ENCODE results near the gene CNOT11.
"Not testable (repeated sequence)": the region's sequence is repeated elsewhere in the genome, so short reads cannot be mapped to it uniquely, and the experiment has no call there.

CNOT11 gene

GRCh38 chr2:101248756-101249155, 3.9 kb upstream of the CNOT11 start:
- peak; percentile 46 for DNase-seq

DNA sequence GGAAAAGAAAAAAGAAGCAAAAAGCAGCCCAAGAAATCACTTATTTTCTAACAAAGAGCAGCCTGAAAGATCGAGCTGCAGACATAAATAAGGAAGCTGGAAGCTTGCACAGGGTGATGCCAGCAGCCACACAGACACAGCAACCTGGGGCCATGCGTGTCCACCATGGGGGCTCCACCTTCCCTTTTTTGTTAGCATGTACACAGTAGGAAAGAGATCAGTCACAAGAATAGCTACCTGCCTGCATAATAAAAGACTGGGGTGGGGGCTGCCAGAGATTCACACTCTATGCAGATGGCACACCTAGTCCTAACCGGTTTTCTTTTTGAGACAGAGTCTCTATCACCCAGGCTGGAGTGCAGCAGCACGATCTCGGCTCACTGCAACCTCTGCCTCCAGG, 2.9 kb upstream of the CNOT11 start:
- DNase-seq = peak; percentile 8

DNA sequence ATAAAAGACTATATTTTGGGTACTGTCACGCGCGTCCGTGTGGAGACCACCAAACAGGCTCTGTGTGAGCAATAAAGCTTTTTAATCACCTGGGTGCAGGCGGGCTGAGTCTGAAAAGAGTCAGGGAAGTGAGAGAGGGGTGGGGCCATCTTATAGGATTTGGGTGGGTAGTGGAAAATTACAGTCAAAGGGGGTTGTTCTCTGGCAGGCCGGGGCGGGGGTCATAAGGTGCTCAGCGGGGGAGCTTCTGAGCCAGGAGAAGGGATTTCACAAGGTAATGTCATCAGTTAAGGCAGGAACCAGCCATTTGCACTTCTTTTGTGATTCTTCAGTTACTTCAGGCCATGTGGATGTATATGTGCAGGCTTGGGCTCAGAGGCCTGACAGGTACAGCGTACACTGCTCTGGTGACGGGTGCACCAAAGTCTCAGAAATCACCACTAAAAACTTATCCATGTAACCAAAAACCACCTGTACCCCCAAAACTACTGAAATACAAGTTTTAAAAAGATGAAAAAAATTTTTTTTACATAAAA, 1.4 kb upstream of the CNOT11 start:
- not testable (repeated sequence) for DNase-seq

- DNase-seq = no peak
Observed at GRCh38 chr2:101251844-101252407, 760 bp upstream of the CNOT11 start.

DNA sequence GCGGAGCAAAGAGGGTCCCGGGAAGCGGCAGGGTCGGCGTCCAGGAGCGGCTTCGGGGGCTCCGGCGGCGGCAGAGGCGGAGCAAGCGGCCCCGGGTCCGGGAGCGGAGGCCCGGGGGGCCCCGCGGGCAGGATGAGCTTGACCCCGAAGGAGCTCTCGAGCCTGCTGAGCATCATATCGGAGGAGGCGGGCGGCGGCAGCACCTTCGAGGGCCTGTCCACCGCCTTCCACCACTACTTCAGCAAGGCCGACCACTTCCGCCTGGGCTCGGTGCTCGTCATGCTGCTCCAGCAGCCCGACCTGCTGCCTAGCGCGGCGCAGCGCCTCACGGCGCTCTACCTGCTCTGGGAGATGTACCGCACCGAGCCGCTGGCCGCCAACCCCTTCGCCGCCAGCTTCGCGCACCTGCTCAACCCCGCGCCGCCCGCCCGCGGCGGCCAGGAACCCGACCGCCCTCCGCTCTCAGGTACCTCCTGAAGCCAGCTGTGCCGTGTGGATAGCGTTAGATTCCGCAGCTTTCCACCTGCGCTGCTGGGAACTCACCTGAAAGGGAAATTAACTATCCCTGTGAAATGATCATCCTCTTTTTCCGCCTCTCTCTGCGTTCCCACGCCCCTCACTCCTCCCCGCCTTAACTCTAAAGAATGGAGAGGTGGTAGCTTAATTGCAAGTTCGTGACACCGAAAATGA, 472 bp downstream of the CNOT11 start:
- DNase-seq = peak; percentile 51

DNA sequence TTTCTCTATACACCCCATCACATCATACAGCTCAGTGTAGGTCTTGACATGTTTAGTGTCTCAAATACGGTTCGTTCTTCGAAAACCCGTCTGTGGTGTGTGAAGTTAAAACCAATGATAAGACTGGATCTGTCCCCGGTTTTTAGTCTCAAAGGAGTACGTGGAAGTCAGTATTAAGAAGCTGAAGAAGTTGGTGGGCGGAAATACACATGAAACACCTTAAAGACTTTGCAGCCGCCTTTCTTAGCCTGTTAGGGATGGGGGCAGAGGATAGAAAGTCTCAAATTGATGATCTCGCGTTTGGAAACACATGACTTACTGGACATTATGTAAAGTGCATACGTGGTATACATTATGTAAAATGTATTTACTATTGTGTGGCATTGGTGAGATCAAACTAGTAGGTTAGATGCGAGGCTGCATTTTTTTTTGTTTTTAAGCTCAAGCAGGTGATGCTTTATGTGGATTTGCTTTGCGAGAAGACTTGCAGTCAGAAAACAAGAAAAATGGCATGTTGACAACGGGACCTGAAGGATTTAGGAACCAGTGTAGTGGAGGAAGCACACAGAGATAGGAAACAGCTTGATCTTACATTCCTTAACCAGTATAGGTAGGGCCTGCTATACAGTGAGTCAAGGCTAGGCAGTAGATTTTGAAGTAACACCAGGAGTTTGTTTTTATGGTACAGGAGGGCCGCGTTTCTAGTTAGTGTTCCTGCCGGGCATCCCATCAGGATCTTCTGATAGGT, 1.2 kb downstream of the CNOT11 start:
- no peak for DNase-seq

- DNase-seq = peak; percentile 15
Observed at GRCh38 chr2:101255501-101255900, 2.8 kb downstream of the CNOT11 start.

DNA sequence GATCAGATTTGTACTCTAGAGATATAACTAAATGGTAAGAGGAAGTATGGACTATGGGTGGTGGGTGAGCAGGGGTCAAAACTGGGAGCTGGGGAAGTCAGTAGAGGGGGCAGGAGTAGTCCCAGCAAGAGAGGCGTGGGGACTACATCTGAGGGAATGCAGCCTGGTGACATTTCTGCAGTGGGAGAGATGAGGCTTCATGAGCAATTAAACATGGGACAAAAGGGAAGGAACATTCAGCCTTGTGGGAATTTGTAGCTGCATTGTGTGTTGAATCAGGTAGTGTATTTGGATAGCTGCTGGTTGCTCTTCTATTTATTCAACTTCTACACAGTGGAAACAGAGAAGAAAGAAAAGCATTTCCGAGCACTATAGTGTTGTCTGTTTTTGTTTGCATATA, 3.6 kb downstream of the CNOT11 start:
- no peak for DNase-seq

DNA sequence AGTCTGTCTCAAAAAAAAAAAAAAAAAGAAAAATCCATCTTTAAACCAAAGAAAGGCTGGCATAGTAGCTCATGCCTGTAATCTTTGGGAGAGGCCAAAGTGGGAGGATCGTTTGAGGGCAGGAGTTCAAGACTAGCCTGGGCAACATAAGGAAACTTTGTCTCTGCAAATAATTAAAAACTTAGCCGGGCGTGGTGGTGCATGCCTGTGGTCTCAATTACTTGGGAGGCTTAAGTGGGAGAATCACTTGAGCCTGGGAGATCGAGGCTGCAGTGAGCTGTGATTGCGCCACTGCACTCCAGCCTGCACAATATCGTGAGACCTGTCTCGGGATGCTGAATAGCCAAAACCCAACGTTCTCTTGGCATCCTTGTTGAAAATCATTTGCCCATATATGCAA, 6.1 kb downstream of the CNOT11 start:
- no peak for DNase-seq

GRCh38 chr2:101262142-101262541, 9.5 kb downstream of the CNOT11 start:
- no peak for DNase-seq

GRCh38 chr2:101263377-101263800, 10.7 kb downstream of the CNOT11 start:
- no peak for DNase-seq

DNA sequence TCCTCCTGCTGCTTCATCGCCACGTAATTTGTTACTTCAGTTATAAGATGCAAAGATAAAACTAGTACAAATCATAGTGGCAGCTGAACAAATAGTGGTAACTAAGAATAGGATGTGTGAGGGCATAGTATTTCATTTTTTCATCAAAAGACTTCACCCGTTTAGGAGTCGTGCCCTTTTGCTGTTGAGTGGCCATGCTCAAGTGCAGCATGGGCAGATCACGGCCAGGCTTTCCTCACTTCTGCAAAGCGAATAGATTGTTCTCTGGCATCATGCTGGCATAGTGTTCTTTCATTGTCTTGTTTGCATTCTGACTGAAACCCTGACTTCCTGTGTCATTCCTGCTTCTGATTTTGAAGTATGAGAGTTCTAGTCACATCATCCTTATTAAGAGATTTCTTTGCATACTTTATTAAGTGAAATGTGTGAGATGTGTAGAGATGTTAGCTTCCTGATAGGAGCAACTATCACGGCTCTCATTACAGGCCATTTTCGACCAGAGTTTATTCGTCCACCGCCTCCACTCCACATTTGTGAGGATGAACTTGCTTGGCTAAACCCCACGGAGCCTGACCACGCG, 11.8 kb downstream of the CNOT11 start:
- DNase-seq = no peak

- no peak for DNase-seq
Observed at GRCh38 chr2:101265893-101266499, 13.3 kb downstream of the CNOT11 start.

- peak; percentile 50 for DNase-seq
Observed at GRCh38 chr2:101267671-101268656, 15.3 kb downstream of the CNOT11 start.

DNA sequence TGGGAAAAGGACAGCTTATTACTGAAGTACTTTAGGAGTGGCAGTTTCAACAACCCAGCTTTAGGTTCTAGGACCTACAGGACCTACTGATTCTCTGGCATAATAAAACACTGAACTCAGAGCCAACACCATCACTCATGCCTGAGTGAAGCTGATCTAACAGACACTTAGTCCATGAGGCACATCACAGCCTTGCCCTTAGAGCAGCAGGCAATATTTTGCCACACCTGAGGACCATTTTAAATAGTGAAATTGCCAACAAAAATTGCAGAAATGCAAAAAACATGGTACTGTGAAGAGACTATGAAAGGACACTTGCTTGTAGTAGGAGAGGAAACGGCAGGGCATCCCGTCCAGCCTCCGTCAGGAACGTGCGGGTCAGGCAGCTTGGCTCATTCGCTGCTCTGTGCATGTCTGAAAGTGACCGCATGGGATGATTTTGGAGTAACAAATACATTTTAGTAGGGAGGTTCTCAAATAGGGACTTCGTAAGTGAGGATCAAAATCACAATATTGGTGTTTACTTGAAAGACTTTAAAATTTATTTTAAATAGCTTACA, 18.1 kb downstream of the CNOT11 start:
- DNase-seq = no peak

- DNase-seq = no peak
Observed at GRCh38 chr2:101272045-101272784, 19.5 kb downstream of the CNOT11 start.

DNA sequence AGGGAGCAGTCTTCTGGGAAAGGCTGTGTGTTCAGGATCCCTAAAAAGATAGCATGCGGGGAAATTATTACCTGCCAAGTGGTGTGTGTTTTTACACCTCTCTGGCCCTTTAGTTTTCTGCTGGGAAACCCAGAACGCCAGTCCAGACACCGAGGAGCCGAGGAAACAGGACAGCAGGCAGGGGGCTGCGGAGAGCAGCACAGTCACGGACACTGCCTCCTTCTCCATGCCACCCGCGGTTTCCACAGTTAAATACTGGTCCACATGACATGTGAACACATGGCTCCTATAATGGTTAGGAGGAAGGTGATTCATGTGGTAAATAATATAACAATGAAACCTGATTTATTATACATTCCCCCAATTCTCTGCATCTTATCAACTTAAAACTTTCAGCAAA, 20.4 kb downstream of the CNOT11 start:
- DNase-seq = no peak

DNA sequence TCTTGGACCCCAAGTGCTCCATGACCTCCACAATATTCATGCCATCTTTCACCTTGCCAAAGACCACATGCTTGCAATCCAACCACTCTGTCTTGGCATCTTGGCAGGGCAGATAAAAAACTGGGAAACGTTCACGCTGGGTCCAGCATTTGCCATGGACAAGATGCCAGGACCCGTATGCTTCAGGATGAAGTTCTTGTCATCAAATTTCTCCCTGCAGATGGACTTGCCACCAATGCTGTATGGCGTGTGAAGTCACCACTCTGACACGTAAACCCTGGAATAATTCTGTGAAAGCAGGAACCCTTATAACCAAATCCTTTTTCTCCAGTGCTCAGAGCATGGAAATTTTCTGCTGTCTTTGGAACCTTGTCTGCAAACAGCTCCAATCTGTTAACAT, 21.5 kb downstream of the CNOT11 start:
- DNase-seq = no peak

- no peak for DNase-seq
Observed at GRCh38 chr2:101277111-101277510, 24.4 kb downstream of the CNOT11 start.

- DNase-seq = no peak
Observed at GRCh38 chr2:101278925-101279324, 26.2 kb downstream of the CNOT11 start.

DNA sequence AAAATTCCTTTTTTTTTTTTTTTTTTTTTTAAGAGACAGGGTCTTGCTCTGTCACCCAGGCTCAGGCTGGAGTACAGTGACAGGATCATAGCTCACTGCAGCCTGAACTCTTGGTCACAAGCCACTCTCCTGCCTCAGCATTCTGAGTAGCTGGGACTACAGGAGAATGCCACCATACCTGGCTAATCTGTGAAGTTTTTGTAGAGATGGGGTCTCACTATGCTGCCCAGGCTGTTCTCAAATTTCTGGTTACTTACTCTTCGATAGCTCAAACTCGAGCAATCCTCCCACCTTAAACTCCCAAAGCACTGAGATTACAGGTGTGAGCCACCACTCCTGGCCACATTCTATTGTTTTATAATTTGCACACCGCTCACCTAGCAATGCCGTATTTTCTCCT, 28.8 kb downstream of the CNOT11 start:
- no peak for DNase-seq
